Posterior cingulate gyrus (tissue), 11 donors: ENCODE results near the gene GTPBP1.
A peak's percentile ranks its signal among the peaks of the same experiment; 100 is the strongest.

ENCODE experiments used
- DNase-seq, 10 donors: peaks; one replicate each; pipeline versions ENCODE4 v3.0.0 to v3.0.0-alpha.2; 2020 to 2021; ENCODE audit warnings: mixed read lengths in 3 of 10
- intact Hi-C: fragments of 100-400 bp; cut with DNase I; formaldehyde crosslinking; loops from one replicate; pipeline ENCODE4 v1.15.1; 2023

Gene GTPBP1

DNA sequence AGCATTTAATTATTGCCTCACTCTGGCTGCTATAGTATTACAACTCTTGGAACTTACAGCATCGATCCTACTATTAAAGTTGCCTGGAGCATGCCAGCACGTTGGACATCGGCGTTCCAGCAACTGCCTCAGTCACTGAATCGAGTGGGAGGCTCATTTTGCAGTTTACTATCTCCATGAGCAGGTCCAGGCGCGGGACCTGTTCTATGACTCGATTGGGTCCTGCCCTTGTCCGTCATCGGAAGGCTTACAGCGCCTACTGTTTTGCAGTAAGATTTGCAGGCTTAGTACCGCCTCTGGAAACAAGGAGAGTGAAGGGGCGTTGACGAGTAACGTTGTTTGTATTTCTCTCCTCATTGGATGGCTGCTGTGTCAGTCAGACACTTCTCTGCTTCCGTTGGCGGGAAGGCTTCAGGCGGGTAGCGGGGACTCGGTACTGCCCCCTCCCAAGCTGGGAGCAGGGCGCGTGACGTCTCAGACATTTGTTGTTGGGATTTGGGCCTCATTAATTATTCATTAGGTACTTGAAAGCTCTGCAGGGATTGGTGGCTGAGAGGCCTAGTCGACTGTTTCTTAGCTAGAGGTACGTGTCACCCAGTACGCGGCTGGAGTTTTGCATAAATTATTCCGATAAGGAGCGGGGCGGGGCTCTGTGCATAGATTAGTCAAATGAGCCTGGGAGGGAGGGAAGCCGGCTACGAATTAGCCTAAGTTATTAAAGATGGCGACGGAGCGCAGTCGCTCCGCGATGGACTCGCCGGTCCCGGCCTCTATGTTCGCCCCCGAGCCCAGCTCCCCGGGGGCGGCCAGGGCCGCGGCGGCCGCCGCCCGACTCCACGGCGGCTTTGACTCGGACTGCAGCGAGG is at the start of gene GTPBP1:
GTPBP1 (plus strand) TSS at position 710 of the 866 bp plus-strand sequence; CDS start at position 722, 12 bp downstream.
- DNase-seq = peak; percentile 96 to 100 (median 98)
- intact Hi-C loops = loop anchor here (2.0 to 10.0 kb wide), 2 partner anchors 49 to 201 kb away; partner anchors contain the start of genes DDX17 and SUN2

DNA sequence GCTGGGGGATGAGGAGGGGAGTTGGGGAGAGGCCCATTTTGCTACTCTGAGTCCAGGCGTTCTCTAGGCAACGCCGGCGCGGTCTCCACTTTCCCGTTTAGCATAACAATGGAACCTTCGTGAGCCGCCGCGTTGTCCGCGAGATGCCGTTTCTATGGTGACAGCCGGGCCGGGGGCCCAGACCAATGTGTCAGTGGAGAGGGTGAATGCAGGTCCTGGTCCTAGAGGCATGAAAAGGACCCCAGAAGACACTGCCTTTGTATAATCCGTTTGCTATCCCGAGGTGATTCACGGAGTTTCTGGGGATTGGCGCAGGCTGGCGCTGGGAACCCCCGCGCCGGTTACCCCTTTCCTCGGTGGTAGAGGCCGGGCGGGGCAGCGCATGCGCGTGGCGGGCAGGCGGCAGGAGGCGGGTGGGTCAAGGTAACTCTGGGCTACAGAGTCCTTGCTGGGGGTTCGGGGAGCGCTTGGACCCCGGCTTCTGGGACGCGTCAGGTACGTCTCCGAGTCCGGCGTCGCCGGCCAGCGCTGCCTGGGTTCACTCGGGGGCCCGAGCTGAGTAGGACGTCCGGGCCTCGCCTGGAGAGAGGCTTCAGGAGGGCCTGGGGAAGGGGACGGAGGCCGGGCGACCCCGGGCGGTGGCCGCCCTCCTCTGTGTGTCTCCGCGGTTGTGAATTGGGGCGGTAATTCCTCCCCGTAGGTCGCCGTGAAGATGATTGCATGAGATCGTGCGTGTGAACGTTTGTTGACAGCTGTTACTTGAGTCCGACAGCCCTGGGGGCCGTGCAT is 49.3 kb upstream of the GTPBP1 start, which contains the start of the genes CBY1 and FAM227A:
CBY1 (plus strand) TSS at position 383 of the 789 bp plus-strand sequence. CDS start 11,417 bp downstream, outside the sequence.
FAM227A (minus strand) TSS at position 137 of the 789 bp plus-strand sequence. CDS start 6,224 bp downstream, outside the sequence.
- peak; percentile 80 to 98 (median 90) for DNase-seq
- intact Hi-C loops = loop anchor here (5.0 kb wide), 1 partner anchor 154 kb away; no protein-coding TSS in a partner anchor

DNA sequence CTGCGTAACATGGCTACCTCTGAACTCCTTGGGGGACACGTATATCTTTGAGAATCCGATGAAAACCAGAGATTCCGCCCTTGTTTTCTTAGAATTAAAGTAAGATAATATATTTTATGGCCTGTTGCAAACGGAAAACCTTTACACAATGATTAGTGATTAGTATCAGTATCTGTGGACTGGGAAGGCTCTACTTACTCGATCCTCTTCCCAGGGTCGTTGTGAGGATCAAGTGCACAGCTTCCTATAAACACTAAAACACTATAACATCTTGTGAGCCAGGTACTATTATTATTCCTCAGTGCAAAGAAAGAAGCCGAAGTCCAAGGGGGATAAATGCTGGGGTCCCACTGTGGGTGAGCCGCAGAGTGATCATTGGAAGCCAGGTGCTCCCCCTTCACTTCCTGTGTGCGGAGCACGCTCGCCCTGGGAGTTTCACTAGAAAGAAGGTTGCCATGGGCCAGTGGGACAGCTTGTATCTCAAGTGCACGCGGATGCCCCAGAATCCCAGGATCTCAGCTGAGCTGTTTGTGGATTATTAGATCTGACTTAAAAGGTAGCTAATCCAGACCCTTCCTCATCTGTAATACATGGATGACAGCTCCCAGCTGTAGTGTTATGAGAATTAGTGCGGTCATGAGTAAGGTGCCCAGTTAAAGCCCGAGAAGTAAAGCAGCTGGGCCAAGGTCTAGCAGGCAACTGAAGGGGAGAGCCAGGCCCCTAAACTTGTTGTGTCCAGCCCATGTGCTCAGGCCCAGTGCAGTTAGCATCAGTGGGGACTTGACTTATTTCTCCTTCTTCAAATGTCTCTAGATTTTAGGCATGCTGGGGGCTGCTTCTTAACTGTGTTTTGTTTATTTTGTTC is 48.5 kb upstream of the GTPBP1 start:
- peak in 1 of 10 donors; percentile 50 for DNase-seq

DNA sequence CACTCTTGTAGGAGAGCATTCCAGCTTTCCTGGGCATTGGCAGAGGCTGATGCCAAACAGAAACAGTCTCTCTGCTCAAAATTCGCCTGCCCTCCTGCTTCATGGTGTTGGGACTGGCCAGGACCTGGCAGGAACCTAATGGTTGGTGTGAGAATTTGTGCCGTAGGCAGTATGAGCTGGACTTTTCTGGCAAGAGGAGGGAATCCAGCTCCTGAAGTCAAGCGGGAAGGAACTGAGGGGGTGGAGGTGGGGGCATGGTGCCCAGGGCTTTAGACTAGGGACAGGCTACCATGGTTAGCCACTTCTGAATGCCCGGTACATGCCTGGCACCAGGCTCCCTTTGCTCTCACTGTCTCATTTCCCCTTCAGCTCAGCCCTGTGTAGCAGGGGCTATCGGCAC is 30.9 kb upstream of the GTPBP1 start:
- DNase-seq = peak in 5 of 10 donors; percentile 13 to 82 (median 19)
- intact Hi-C loops = no loop called here

More for the DNA sequence above, 48.5 kb upstream of the GTPBP1 start:
- intact Hi-C loops = loop anchor here (5.0 kb wide), 1 partner anchor 155 kb away; no protein-coding TSS in a partner anchor

DNA sequence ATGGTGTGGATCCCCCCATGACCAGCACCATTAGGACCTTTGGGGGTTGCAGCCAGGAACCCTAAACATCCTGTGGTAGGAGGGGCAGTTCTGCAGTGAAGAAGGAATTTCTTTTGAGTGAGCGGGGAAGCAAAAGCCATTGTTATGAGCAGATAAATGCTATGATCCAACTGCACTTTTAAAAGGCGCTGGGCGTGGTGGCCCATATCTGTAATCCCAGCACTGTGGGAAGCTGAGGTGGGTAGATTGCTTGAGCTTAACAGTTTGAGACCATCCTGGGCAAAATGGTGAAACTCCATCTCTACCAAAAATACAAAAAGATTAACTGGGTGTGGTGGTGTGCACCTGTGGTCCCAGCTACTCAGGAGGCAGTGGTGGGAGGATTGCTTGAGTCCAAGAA is 29.9 kb upstream of the GTPBP1 start:
- intact Hi-C loops = no loop called here
- peak in 1 of 10 donors; percentile 32 for DNase-seq

DNA sequence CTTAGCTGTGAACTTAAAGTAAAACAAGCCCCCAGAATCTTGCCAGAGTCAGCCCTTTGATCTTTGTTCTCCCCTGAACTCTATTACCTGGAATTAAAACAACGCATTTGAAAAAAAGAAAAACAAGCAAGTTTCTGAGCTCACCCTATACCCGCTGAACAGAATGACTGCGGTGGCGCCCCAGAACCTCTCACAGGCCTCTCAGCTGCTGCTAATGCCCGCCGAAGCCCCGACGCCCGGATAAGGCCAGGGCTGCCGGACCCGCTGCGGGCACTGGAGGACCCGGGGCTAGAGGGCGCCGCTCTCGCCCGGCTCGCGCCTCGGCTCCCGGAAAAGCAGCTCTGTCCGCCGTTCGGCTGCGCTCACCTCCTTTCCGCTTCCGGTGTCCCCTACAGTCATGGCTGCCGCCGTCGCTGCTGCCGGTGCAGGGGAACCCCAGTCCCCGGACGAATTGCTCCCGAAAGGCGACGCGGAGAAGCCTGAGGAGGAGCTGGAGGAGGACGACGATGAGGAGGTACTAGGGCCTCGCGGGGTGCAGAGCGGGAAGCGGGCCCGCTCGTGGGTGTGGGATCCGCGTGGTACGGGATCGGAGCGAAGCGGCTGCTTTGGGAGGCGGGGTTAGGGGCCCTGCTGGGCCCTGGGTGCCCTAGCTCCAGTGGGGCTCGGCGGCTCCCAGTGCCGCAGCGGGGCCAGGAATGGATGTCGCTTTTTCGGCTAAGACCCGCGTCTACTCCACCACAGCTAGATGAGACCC is 24.0 kb upstream of the GTPBP1 start, which contains the start of gene TOMM22:
TOMM22 (plus strand) TSS at position 376 of the 754 bp plus-strand sequence; CDS start at position 398, 22 bp downstream.
- intact Hi-C loops = loop anchor here (2.0 kb wide), 1 partner anchor 17 kb away; no protein-coding TSS in a partner anchor
- DNase-seq = peak; percentile 87 to 99 (median 92)

DNA sequence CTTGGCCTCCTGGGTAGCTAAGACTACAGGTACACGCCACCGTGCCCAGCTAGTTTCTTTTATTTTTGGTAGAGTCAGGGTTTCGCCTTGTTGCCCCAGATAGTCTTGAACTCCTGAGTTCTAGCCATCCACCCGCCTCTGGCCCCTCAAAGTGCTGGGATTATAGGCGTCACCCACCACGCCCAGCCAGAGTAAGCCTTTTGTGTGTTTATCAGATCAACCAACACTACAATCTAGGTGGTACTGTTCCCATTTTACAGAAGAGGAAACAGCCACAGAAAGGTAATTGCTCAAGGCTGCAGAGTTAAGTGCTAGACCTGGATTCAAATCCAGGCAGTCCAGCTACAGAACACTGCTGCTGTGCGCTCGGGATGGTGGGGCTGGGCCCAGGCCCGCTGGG is 20.8 kb upstream of the GTPBP1 start:
- no peak for DNase-seq
- intact Hi-C loops = no loop called here

DNA sequence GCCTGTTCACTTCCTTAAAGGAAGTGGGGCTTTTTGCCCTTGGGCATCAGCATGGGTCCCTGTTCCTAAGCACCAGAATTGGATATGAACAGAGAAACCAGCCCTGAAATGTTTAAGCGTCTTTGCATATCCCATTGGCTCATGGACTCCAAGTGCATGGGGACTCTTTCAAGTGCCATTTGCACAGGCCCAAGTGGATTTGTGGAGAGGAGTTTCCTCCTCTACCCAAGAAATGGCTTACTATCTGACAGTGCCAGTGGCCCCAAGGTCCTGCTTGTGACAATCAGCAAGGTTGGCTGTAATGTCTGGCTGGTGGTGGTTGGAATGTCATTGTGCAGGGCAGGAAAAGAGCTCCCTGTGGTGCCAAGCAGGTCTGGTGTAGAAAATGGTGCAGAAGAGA is 20.0 kb upstream of the GTPBP1 start:
- no peak for DNase-seq
- intact Hi-C loops = no loop called here

DNA sequence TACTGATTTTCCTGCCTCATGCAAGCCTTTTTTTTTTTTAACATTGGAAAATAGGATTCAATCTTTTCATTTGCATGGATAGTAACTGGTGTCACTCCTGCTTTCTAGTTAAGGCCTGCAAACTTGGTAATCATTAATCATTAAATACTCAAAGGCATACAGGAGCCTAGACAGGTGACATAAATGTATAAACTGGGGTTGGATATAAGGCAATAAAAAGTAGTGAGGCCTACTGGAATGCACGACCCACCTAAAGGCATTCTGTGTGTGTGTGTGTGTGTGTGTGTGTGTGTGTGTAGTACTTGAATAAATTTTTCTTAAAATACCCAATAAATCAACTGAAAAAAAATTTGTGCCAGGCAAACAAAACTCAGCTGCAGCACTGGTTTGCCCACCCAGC is 16.1 kb upstream of the GTPBP1 start:
- DNase-seq = no peak
- intact Hi-C loops = no loop called here

DNA sequence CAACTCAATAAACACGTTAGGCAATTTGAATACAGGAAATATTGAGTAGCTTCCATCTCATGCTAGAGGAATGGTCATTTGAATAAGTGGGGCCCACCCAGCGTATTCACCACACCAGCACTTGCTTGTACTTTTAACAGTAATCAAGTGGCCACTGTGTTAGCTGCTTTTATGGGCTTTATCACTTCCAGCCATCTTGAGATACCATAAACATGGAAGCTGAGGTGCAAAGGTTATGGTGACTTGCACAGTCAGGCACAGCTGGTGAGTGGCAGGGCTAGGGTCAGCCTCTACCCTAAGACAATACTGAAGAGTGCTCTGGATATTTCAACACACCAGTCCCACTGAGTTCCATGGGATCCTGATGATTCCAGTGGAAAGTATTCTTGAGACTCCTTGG is 11.7 kb upstream of the GTPBP1 start:
- intact Hi-C loops = no loop called here
- no peak for DNase-seq

DNA sequence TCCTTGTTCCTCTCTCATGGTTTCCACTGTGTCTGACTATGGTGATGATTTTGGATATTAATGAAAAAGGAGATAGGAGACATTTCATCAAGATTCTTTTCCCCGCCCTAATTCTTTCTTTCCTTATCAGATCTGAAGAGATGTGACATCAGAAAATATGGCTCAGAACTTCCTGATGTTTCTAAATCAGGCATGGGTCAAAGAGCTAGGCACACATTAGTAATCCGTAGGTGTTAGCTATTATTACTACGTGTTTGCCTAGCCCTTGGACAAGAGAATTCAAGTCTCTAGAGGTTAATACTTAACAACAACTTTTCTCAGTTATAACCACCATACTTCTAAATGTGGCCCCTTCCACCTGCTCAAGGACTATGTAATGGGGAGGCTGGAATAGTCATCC is 10.8 kb upstream of the GTPBP1 start:
- DNase-seq = no peak
- intact Hi-C loops = no loop called here

DNA sequence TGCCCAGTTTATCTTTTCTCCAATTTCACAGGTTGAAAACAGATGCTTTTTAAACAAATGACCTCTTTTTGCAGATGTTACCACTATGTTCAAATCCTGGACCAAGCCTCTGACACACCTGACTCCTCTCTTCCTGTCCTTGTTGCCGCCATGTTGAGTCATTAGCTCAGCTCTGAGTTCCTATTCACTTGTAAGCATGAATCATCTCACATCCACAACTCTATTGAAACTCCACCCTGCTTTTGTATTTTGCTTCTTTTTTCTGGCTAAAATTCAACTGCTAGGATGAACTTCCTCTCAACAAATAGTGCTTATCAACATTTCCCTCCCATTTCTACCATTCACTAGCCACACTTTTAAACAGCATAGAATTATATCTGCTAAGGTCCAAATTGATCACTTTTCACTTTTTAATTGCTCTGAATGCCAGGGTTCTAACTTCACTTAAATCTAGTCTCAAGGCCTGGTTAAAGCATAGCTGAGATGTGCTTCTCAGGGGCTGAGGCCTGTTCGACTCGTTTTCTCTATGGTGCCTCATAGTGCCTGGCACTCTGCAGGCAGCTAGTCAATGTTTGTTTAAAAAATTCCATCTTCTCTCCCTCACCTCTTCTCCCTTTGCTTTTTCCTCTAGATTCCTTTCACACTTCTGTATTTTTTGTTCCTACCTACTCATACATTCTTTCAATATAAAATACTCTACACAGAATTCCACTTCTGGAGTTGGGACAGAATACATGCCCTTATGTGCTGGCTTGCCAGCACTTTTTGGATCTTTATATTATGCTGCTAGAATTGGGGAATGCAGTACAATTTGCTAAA is 8.9 kb upstream of the GTPBP1 start:
- intact Hi-C loops = no loop called here
- no peak for DNase-seq

DNA sequence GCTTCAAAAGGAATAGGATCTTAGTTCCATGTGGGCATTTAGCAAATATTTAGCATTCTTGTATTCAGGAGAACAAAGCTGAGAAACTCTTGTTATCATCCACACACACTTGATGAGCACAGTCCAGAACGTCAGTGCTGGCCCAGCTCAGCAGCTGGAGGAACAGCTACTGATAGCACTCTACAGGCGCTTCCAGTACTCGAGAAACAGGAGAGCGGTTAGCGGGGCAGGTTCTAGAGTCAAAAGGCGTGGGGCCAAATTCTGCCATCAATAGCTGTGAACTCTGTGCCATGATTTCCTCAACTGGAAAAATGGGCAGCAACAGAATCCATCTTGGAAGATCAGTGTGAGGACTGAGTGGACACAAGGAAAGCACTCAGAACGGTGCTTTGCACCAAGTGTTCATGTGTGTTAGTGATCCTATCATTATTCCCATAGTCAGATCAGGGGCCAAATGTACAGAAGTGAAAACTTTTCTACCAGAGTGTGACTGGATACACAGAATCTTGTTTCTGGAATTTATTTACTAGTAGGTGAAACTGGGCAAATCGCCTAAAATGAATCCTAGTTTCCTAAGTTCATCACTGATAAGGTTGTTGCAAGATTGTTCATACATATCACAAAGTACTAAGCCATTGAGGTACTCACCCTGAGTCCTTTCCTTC is 8.2 kb upstream of the GTPBP1 start:
- intact Hi-C loops = loop anchor here (2.0 kb wide), 1 partner anchor 15 kb away; no protein-coding TSS in a partner anchor
- no peak for DNase-seq

DNA sequence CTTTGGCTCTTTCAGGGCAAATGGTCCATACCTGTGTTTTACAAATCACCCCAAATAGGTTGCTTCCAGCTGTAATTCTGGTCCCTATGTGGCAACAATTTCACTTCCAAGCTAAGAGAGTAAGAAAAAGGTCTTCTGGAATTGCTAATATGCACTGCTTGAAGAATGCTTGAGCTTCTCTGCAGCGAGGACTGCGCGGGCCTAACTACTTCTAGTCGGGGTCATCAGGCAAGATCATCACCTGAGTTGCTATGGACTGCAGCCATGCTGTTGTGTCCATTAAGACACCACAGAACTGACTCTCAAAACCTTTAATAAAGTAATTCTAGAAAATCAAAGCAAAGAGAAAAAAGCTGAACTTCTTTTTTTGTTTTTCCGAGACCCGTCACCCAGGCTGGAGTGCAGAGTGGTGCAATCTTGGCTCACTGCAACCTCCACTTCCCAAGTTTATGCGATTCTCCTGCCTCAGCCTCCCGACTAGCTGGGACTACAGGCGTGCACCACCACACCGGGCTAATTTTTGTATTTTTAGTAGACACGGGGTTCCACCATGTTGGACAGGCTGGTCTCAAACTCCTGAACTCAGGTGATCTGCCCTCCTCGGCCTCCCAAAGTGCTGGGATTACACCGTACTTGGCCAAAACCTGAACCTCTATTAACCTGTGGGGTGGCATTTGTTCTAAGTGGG is 7.2 kb upstream of the GTPBP1 start:
- intact Hi-C loops = loop anchor here (2.0 kb wide), 1 partner anchor 16 kb away; no protein-coding TSS in a partner anchor
- DNase-seq = no peak

DNA sequence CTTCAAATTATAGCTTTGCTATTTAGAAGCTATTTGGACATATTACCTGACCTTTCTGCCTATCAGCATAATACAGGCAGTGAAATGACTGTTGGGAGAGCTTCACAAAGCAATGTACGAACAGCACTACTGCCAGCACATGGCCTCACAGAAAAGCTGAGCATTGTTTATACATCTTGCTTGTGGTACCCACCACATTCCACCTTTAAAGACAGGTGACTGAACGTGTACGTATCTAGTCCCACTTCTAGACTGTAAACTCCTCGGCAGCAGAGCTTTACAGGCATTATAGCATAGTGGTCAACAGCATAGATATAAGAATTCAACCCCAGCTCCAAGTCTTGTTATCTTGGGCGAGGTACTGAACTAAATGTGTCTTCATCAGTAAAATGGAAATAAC is 6.6 kb upstream of the GTPBP1 start:
- DNase-seq = no peak
- intact Hi-C loops = loop anchor here (2.0 kb wide), 1 partner anchor 16 kb away; no protein-coding TSS in a partner anchor

DNA sequence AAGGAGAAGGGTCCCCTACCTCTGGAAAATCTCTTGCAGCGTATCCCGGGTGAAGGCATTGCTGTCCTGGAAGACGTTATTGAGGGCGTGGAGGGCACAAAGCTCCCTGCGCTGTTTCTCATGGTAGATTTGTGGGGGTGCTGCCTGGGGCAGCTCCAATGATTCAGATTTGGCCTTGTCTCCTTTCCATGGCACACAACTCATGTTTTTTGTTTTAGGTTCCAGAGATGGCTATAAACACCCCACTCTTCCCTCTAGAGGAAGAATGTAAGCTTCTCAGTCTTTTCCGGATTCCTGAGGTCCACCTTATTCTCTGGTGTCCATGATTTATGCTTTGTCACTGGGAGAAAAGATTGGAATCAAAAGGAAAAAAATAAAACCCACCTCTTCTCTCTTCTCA is 6.0 kb upstream of the GTPBP1 start:
- peak in 1 of 10 donors; percentile 79 for DNase-seq
- intact Hi-C loops = loop anchor here (2.0 to 10.0 kb wide), 2 partner anchors 17 to 195 kb away; partner anchors contain the start of gene DDX17
